ENCODE results near the gene GPR141. TPM values are rescaled to one million over a fixed set of nuclear protein-coding genes. Genes with fewer than 3 reads are reported as not detected.

GPR141 gene
- polyA plus RNA-seq, 2 of the 4 experiments (the other 2 are of a cell fraction), result 0.12 to 0.49 TPM

DNA sequence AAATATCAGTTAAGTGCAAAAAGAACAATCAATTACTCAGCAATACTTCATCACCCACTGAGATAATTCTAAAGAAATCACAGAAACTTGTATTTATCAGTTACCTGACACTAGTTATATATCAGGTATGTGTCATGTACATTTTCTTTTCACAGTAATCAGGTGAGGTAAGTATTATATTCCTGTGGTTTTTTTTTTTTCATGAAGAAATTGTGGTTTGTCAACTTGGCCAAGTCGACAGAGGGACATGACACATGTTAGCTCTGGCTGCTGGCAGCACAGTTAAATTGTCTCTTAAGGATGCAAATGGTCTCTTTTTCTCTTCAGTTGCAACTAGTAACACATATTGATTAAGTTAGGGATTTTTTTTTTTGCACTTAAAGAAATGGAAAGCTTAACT lies 13.7 kb upstream of the GPR141 start:
- ChIA-PET POLR2A (no interaction called here), CTCF (no interaction called here)
- peak overlapping the region; percentile 97; a peak in 5 of 6 replicates for H3K27ac ChIP-seq
- H3K4me3 ChIP-seq, result no peak overlapping the region
- TF ChIP-seq PHF8 (IDR thresholded peaks at IDR 0.05; ENCODE audit: borderline replicate concordance, low read depth) (no peak), CEBPB (IDR thresholded peaks at IDR 0.05) (no peak), CBX2 (IDR thresholded peaks at IDR 0.05; ENCODE audit: borderline replicate concordance, low read depth) (no peak), MAZ (IDR thresholded peaks at IDR 0.05; ENCODE audit: borderline replicate concordance, low read depth, low read length) (no peak), PBX3 (IDR thresholded peaks at IDR 0.05) (no peak), CHD4 (IDR thresholded peaks at IDR 0.05; ENCODE audit: borderline replicate concordance) (no peak), RAD21 (conservative IDR thresholded peaks at IDR 0.05 in 1 of 2, IDR thresholded peaks at IDR 0.05 in 1 of 2) (no peak), FOXS1 (CRISPR knock-in tag; IDR thresholded peaks at IDR 0.05) (no peak), NPAS2 (CRISPR knock-in tag; IDR thresholded peaks at IDR 0.05; ENCODE audit: borderline replicate concordance) (no peak), KDM1A (IDR thresholded peaks at IDR 0.05; ENCODE audit: low read depth) (no peak), ZC3H11A (IDR thresholded peaks at IDR 0.05) (no peak), CBX8 (IDR thresholded peaks at IDR 0.05) (no peak)
- TF ChIP-seq, protein P1, sequence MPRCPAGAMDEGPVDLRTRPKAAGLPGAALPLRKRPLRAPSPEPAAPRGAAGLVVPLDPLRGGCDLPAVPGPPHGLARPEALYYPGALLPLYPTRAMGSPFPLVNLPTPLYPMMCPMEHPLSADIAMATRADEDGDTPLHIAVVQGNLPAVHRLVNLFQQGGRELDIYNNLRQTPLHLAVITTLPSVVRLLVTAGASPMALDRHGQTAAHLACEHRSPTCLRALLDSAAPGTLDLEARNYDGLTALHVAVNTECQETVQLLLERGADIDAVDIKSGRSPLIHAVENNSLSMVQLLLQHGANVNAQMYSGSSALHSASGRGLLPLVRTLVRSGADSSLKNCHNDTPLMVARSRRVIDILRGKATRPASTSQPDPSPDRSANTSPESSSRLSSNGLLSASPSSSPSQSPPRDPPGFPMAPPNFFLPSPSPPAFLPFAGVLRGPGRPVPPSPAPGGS (IDR thresholded peaks at IDR 0.05), result no peak
- TF ChIP-seq, protein P2, sequence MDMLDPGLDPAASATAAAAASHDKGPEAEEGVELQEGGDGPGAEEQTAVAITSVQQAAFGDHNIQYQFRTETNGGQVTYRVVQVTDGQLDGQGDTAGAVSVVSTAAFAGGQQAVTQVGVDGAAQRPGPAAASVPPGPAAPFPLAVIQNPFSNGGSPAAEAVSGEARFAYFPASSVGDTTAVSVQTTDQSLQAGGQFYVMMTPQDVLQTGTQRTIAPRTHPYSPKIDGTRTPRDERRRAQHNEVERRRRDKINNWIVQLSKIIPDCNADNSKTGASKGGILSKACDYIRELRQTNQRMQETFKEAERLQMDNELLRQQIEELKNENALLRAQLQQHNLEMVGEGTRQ (IDR thresholded peaks at IDR 0.05), result no peak
- TF ChIP-seq, protein P3, sequence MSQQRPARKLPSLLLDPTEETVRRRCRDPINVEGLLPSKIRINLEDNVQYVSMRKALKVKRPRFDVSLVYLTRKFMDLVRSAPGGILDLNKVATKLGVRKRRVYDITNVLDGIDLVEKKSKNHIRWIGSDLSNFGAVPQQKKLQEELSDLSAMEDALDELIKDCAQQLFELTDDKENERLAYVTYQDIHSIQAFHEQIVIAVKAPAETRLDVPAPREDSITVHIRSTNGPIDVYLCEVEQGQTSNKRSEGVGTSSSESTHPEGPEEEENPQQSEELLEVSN (IDR thresholded peaks at IDR 0.05; ENCODE audit: borderline replicate concordance, low read depth), result no peak
- WGBS (ENCODE audit: missing lambda C conversion rate), result 30% methylated on average over 1 of the region's 1 CpG
- DNase-seq (ENCODE audit: low read depth in 1 of 2, low spot score in 1 of 2), result no peak
- no peak overlapping the region for H3K4me2 ChIP-seq
- peaks cover 40% of the 10 kb centered on the region for H3K4me1 ChIP-seq
- peaks cover 9% of the 10 kb centered on the region; the same call in 1 of the 3 replicates for H3K9me3 ChIP-seq
- no peak for ATAC-seq
- FAIRE-seq, result no peak

GRCh38 chr7:37670436-37670835 lies 13.1 kb upstream of the GPR141 start:
- FAIRE-seq (no peak), ATAC-seq (no peak), DNase-seq (ENCODE audit: low read depth in 1 of 2, low spot score in 1 of 2) (no peak)
- TF ChIP-seq, protein P4, sequence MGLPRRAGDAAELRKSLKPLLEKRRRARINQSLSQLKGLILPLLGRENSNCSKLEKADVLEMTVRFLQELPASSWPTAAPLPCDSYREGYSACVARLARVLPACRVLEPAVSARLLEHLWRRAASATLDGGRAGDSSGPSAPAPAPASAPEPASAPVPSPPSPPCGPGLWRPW (IDR thresholded peaks at IDR 0.05), result no peak
- TF ChIP-seq RFX5 (IDR thresholded peaks at IDR 0.05) (no peak), JUN (IDR thresholded peaks at IDR 0.05) (no peak)
- POLR2A ChIA-PET, result no interaction called here
- Histone ChIP-seq H3K27ac (peak overlapping the region; percentile 65 to 97; a peak in 4 of 6 replicates), H3K9me3 (peaks cover 9% of the 10 kb centered on the region; the same call in 1 of the 3 replicates), H3K4me1 (peaks cover 34% of the 10 kb centered on the region), H3K4me3 (no peak overlapping the region), H3K4me2 (no peak overlapping the region)
- 83% methylated on average over 1 of the region's 1 CpG for WGBS (ENCODE audit: missing lambda C conversion rate)
- CTCF ChIA-PET, result interaction anchor here (1.1 kb wide), 1 partner anchor 12 kb away, joined by 3 read pairs; no protein-coding TSS in a partner anchor

DNA sequence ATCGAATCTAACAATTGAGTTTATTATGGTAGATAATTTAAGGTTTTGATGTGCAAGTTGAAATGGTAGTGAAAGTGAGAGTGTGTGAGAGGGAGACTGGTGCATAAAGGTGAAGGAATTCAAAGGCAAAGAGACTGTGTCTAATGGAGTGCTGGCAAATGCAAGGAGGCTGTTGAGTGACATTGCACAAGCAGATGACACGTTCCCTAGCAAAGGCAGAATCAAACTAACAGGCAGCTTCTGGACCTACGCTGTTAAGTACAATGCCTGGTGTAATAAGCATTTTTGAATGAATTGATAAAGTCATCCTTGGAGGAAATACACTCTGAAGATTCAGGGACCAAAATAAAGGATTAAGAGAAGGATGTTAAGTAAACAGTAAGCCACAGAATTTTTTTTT lies 11.7 kb upstream of the GPR141 start:
- ATAC-seq (no peak), DNase-seq (ENCODE audit: low read depth in 1 of 2, low spot score in 1 of 2) (no peak), FAIRE-seq (no peak)
- peak overlapping the region; percentile 15 to 44; a peak in 4 of 6 replicates for H3K27ac ChIP-seq
- POLR2A ChIA-PET, result no interaction called here
- no peak for TF ChIP-seq HMGXB4 (CRISPR knock-in tag; IDR thresholded peaks at IDR 0.05; ENCODE audit: borderline replicate concordance)
- no peak for TF ChIP-seq HOXA7 (CRISPR knock-in tag; IDR thresholded peaks at IDR 0.05)
- TF ChIP-seq PHF8 (IDR thresholded peaks at IDR 0.05; ENCODE audit: borderline replicate concordance, low read depth), result no peak
- no peak for TF ChIP-seq ZFP36 (IDR thresholded peaks at IDR 0.05; ENCODE audit: borderline replicate concordance, partially characterized antibody)
- no peak for TF ChIP-seq HOXB5 (CRISPR knock-in tag; IDR thresholded peaks at IDR 0.05)
- TF ChIP-seq FOXS1 (CRISPR knock-in tag; IDR thresholded peaks at IDR 0.05), result no peak
- TF ChIP-seq JUN (IDR thresholded peaks at IDR 0.05), result no peak
- TF ChIP-seq, protein P3 (IDR thresholded peaks at IDR 0.05; ENCODE audit: borderline replicate concordance, low read depth), result no peak
- TF ChIP-seq, protein P1 (IDR thresholded peaks at IDR 0.05), result no peak
- no peak for TF ChIP-seq EP300 (IDR thresholded peaks at IDR 0.05)
- H3K9me3 ChIP-seq, result peaks cover 9% of the 10 kb centered on the region; the same call in 1 of the 3 replicates
- peak overlapping the region; percentile 10; the same call in 1 of the 3 replicates for H3K4me2 ChIP-seq
- no peak overlapping the region for H3K4me3 ChIP-seq
- CTCF ChIA-PET, result no interaction called here
- 56% methylated on average over 3 of the region's 3 CpGs for WGBS (ENCODE audit: missing lambda C conversion rate)
- peaks cover 23% of the 10 kb centered on the region for H3K4me1 ChIP-seq
